Esophagus muscularis mucosa (tissue), 4 donors: Measurements from ENCODE around the gene RETREG1. TPM values are rescaled to one million over a fixed set of nuclear protein-coding genes. Genes with fewer than 3 reads are reported as not detected.

Experiments used
- DNase-seq: peaks from one replicate; pipeline ENCODE4 v3.0.0-alpha.2; 2017; ENCODE audit errors: extremely low spot score
- H3K27ac ChIP-seq, 4 donors: fragments of 200-600 bp; sonication (generic); replicated peaks in 1 of 4; 1 replicate in 3 of 4; 2 replicates in 1 of 4; pipeline ENCODE4 v1.5.1; 2016 to 2019; ENCODE audit warnings: mild to moderate bottlenecking in 1 of 4
- H3K27me3 ChIP-seq, 4 donors: fragments of 200-600 bp; sonication (generic); one replicate each; pipeline versions ENCODE4 v1.5.1 to v1.6.0; 2016 to 2019
- H3K36me3 ChIP-seq, 4 donors: fragments of 200-600 bp; sonication (generic); one replicate each; pipeline ENCODE4 v1.5.1; 2016 to 2019
- H3K4me1 ChIP-seq, 4 donors: fragments of 200-600 bp; sonication (generic); one replicate each; pipeline ENCODE4 v1.5.1; 2016 to 2019
- H3K4me3 ChIP-seq, 4 donors: fragments of 200-600 bp; sonication (generic); 1 replicate in 2 of 4; 2 replicates in 2 of 4; pipeline ENCODE4 v1.5.1; 2016 to 2019; ENCODE audit warnings: mild to moderate bottlenecking in 4 of 4, moderate library complexity in 1 of 4
- H3K9me3 ChIP-seq, 4 donors: fragments of 200-600 bp; sonication (generic); 1 replicate in 3 of 4; 2 replicates in 1 of 4; pipeline ENCODE4 v1.5.1; 2016 to 2019
- CTCF ChIP-seq, 3 experiments: fragments of 200-600 bp in 2 of 3; fragments of 450-650 bp in 1 of 3; sonication (generic) in 2 of 3; IDR thresholded peaks; one replicate each; pipeline ENCODE4 v1.5.1; 2017 to 2019; ENCODE audit warnings: antibody characterized with exemption in 3 of 3, mild to moderate bottlenecking in 2 of 3, moderate library complexity in 1 of 3
- EP300 ChIP-seq: sonication (generic); formaldehyde crosslinking; IDR thresholded peaks from one replicate; pipeline ENCODE4 v1.6.1; 2017; ENCODE audit warnings: antibody characterized with exemption
- POLR2A ChIP-seq: fragments of 450-650 bp; IDR thresholded peaks from one replicate; pipeline ENCODE4 v1.6.1; 2017; ENCODE audit warnings: antibody characterized with exemption, moderate library complexity, mild to moderate bottlenecking, low read depth
- POLR2AphosphoS5 ChIP-seq, 2 donors: sonication (generic); formaldehyde crosslinking; IDR thresholded peaks; one replicate each; pipeline ENCODE4 v1.6.1; 2017; ENCODE audit warnings: antibody characterized with exemption in 2 of 2
- WGBS: methylation state at CpG from one replicate; pipeline ENCODE4 v1.1.5; 2018; 5-methylcytosine and 5-hydroxymethylcytosine counted together
- intact Hi-C: fragments of 100-400 bp; cut with DNase I; formaldehyde crosslinking; loops from one replicate; pipeline ENCODE4 v1.15.1; 2023
- total RNA-seq, 4 donors: library from RNA; depleted of rRNA; stranded (reverse); fragments of >200 nt; gene quantifications; one replicate each; pipeline versions ENCODE4 v1.1.0 to v1.2.1, GENCODE V29; 2016

RETREG1 gene
- total RNA-seq, 4 donors from 2014 or later: 7.5 to 13.0 (median 10.3) TPM

- TF ChIP-seq POLR2A (no peak), CTCF (IDR thresholded peaks at IDR 0.05) (no peak), POLR2AphosphoS5 (IDR thresholded peaks at IDR 0.05) (peak in 1 of 2 donors; percentile 41), EP300 (no peak)
- WGBS: 81% methylated on average over 3 of the region's 3 CpGs
- intact Hi-C loops: no loop called here
- Histone ChIP-seq H3K27me3 (no peaks in the 10 kb centered on the region), H3K27ac (peak overlapping the region; percentile 65 to 74 (median 68)), H3K4me3 (no peak overlapping the region), H3K36me3 (no peaks in the 10 kb centered on the region), H3K4me1 (peaks cover 9 to 47% (median 19%) of the 10 kb centered on the region in 4 donors), H3K9me3 (no peaks in the 10 kb centered on the region)
- DNase-seq: no peak
These were observed 76.4 kb downstream of the RETREG1 start for GRCh38 chr5:16540421-16540820.

- peak; percentile 69 to 73 for TF ChIP-seq POLR2AphosphoS5 (IDR thresholded peaks at IDR 0.05)
- TF ChIP-seq POLR2A: no peak
- 47% methylated on average over 12 of the region's 12 CpGs for WGBS
- H3K27me3 ChIP-seq: no peaks in the 10 kb centered on the region
- peak; percentile 94 for DNase-seq
- H3K36me3 ChIP-seq: no peaks in the 10 kb centered on the region
- H3K27ac ChIP-seq: peak overlapping the region; percentile 65 to 74 (median 68)
- intact Hi-C loops: no loop called here
- no peaks in the 10 kb centered on the region for H3K9me3 ChIP-seq
- H3K4me3 ChIP-seq: no peak overlapping the region
- H3K4me1 ChIP-seq: peaks cover 9 to 47% (median 19%) of the 10 kb centered on the region in 4 donors
These were observed 77.6 kb downstream of the RETREG1 start for GRCh38 chr5:16539169-16539666.

GRCh38 chr5:16538006-16538405, 78.8 kb downstream of the RETREG1 start:
- no peak for TF ChIP-seq EP300
- TF ChIP-seq CTCF (IDR thresholded peaks at IDR 0.05): no peak
- TF ChIP-seq POLR2A: no peak
- no peak for TF ChIP-seq POLR2AphosphoS5 (IDR thresholded peaks at IDR 0.05)
- H3K36me3 ChIP-seq: no peaks in the 10 kb centered on the region
- peaks cover 9 to 53% (median 19%) of the 10 kb centered on the region in 4 donors for H3K4me1 ChIP-seq
- no peak overlapping the region for H3K4me3 ChIP-seq
- H3K27ac ChIP-seq: peak overlapping the region in 3 of 4 donors; percentile 65 to 74 (median 70)
- no peaks in the 10 kb centered on the region for H3K9me3 ChIP-seq
- DNase-seq: no peak
- WGBS: 88% methylated on average over 8 of the region's 8 CpGs
- intact Hi-C loops: no loop called here
- H3K27me3 ChIP-seq: no peaks in the 10 kb centered on the region

- H3K9me3 ChIP-seq: no peaks in the 10 kb centered on the region
- 100% methylated on average over 3 of the region's 4 CpGs for WGBS
- no peaks in the 10 kb centered on the region for H3K27me3 ChIP-seq
- H3K4me1 ChIP-seq: peaks cover 9 to 49% (median 19%) of the 10 kb centered on the region in 4 donors
- H3K36me3 ChIP-seq: no peaks in the 10 kb centered on the region
- H3K27ac ChIP-seq: no peak overlapping the region
- DNase-seq: no peak
- no peak overlapping the region for H3K4me3 ChIP-seq
- TF ChIP-seq EP300 (no peak), POLR2AphosphoS5 (IDR thresholded peaks at IDR 0.05) (no peak), CTCF (IDR thresholded peaks at IDR 0.05) (no peak), POLR2A (no peak)
- intact Hi-C loops: no loop called here
These were observed 80.0 kb downstream of the RETREG1 start for GRCh38 chr5:16536818-16537217.

GRCh38 chr5:16536246-16536645, 80.6 kb downstream of the RETREG1 start:
- peaks cover 9 to 47% (median 19%) of the 10 kb centered on the region in 4 donors for H3K4me1 ChIP-seq
- no peaks in the 10 kb centered on the region for H3K36me3 ChIP-seq
- no peaks in the 10 kb centered on the region for H3K9me3 ChIP-seq
- 80% methylated on average over 6 of the region's 6 CpGs for WGBS
- no peaks in the 10 kb centered on the region for H3K27me3 ChIP-seq
- no peak overlapping the region for H3K27ac ChIP-seq
- intact Hi-C loops: no loop called here
- TF ChIP-seq CTCF (IDR thresholded peaks at IDR 0.05): no peak
- TF ChIP-seq EP300: no peak
- no peak for TF ChIP-seq POLR2A
- no peak for TF ChIP-seq POLR2AphosphoS5 (IDR thresholded peaks at IDR 0.05)
- DNase-seq: no peak
- H3K4me3 ChIP-seq: no peak overlapping the region
